Epithelial cell of proximal tubule (primary cell): ENCODE results near the gene TRPC4AP. TPM values are rescaled to one million over a fixed set of nuclear protein-coding genes. Genes with fewer than 3 reads are reported as not detected.

Experiments
- DNase-seq: peaks from one replicate; pipeline ENCODE4 v3.0.0-alpha.2; 2011; ENCODE audit warnings: low read depth
- H3K4me3 ChIP-seq: 2 replicates; pipeline ENCODE4 v1.5.1; 2011; ENCODE audit warnings: low read depth, mild to moderate bottlenecking, low read length
- total RNA-seq: library from RNA; depleted of rRNA; stranded (reverse); fragments of >200 nt; gene quantifications from 2 replicates; pipeline ENCODE4 v1.2.3, GENCODE V29; 2015
- TF ChIP-seq, protein P1 (sequence below): conservative IDR thresholded peaks from 2 replicates; pipeline ENCODE4 v1.5.1; 2012; ENCODE audit warnings: low read depth, mild to moderate bottlenecking, low read length

The TRPC4AP gene
- total RNA-seq, 1 donor from 2014 or later: 58.6 TPM

- DNase-seq: no peak
- TF ChIP-seq, protein P1, sequence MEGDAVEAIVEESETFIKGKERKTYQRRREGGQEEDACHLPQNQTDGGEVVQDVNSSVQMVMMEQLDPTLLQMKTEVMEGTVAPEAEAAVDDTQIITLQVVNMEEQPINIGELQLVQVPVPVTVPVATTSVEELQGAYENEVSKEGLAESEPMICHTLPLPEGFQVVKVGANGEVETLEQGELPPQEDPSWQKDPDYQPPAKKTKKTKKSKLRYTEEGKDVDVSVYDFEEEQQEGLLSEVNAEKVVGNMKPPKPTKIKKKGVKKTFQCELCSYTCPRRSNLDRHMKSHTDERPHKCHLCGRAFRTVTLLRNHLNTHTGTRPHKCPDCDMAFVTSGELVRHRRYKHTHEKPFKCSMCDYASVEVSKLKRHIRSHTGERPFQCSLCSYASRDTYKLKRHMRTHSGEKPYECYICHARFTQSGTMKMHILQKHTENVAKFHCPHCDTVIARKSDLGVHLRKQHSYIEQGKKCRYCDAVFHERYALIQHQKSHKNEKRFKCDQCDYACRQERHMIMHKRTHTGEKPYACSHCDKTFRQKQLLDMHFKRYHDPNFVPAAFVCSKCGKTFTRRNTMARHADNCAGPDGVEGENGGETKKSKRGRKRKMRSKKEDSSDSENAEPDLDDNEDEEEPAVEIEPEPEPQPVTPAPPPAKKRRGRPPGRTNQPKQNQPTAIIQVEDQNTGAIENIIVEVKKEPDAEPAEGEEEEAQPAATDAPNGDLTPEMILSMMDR: no peak
- H3K4me3 ChIP-seq: no peak overlapping the region
Measured at GRCh38 chr20:35000311-35000921, 92.2 kb downstream of the TRPC4AP start.

DNA sequence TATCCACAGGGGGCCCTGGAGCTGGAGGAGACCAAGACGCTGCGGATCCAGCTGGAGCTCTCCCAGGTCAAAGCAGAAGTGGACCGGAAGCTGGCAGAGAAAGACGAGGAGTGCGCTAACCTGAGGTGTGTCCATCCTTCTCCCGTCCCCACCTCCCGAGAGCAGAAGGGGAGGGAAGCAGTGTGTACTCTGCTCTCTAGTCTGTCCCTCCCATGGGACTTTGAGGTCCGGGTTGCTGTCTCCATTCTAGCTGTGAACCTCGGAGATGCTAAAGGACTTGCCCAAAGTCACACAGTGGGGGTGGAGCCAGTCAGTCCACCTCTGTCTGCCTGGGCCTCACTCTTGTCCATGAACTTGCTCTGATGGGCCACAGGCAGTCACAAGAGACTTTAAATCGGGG lies 92.8 kb downstream of the TRPC4AP start:
- TF ChIP-seq, protein P1: no peak
- DNase-seq: no peak
- H3K4me3 ChIP-seq: no peak overlapping the region

- no peak overlapping the region for H3K4me3 ChIP-seq
- DNase-seq: no peak
- TF ChIP-seq, protein P1: no peak
Measured at GRCh38 chr20:34999021-34999451, 93.6 kb downstream of the TRPC4AP start.

- TF ChIP-seq, protein P1: no peak
- DNase-seq: no peak
- H3K4me3 ChIP-seq: no peak overlapping the region
Measured at GRCh38 chr20:34998331-34998950, 94.2 kb downstream of the TRPC4AP start.

DNA sequence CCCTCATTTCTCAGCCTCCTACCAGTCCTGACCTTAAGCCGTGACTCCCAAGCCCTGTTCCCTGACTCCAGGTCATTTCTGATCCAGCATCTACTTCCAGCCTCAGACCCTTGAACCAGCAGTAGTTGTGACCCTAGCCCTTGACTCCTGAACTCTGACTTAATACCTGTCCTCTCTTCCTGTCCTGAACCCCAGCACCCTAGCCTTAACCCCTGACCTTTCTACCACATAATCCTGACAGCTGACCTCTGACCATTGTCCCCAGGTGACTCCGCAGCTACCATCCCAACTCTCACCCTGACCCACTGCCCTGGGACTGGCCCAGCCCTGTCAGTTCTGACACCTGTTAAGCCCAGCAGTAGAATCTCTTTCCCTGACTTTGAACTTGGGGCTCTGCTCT lies 94.8 kb downstream of the TRPC4AP start:
- no peak for DNase-seq
- TF ChIP-seq, protein P1: no peak
- no peak overlapping the region for H3K4me3 ChIP-seq

- no peak overlapping the region for H3K4me3 ChIP-seq
- no peak for DNase-seq
- TF ChIP-seq, protein P1: no peak
Measured at GRCh38 chr20:34997131-34997561, 95.5 kb downstream of the TRPC4AP start.
